ENCODE measurements around the gene MYO18A. TPM values are rescaled to one million over a fixed set of nuclear protein-coding genes. Genes with fewer than 3 reads are reported as not detected.
A peak's percentile ranks its signal among the peaks of the same experiment; 100 is the strongest.
"Not testable (repeated sequence)": the region's sequence is repeated elsewhere in the genome, so short reads cannot be mapped to it uniquely, and the experiment has no call there.

MYO18A gene
- total RNA-seq, 4 donors from 2014 or later, result 71.6 to 125 (median 104) TPM

DNA sequence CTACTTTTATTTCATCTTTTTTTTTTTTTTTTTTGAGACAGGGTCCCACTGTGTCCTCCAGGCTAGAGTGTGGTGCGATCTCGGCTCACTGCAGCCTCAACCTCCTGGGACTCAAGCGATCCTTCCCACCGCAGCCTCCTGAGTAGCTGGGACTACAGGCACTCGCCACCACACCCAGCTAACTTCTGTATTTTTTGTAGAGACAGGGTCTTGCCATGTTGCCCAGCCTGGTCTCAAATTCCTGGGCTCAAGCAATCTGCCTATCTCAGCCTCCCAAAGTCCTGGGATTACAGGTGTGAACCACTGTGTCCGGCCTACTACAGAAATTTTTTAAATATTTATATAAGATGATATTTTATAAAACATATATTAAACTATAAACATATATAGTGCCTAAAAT lies 4.8 kb downstream of the MYO18A start:
- H3K9me3 ChIP-seq, result no peaks in the 10 kb centered on the region
- peak overlapping the region in 1 of 4 donors; percentile 93 for H3K27ac ChIP-seq
- peaks cover 0 to 11% (median 0%) of the 10 kb centered on the region in 3 donors for H3K36me3 ChIP-seq
- DNase-seq (ENCODE audit: low spot score in 2 of 2), result no peak
- no peak for TF ChIP-seq POLR2A (IDR thresholded peaks at IDR 0.05)
- TF ChIP-seq, protein P1, sequence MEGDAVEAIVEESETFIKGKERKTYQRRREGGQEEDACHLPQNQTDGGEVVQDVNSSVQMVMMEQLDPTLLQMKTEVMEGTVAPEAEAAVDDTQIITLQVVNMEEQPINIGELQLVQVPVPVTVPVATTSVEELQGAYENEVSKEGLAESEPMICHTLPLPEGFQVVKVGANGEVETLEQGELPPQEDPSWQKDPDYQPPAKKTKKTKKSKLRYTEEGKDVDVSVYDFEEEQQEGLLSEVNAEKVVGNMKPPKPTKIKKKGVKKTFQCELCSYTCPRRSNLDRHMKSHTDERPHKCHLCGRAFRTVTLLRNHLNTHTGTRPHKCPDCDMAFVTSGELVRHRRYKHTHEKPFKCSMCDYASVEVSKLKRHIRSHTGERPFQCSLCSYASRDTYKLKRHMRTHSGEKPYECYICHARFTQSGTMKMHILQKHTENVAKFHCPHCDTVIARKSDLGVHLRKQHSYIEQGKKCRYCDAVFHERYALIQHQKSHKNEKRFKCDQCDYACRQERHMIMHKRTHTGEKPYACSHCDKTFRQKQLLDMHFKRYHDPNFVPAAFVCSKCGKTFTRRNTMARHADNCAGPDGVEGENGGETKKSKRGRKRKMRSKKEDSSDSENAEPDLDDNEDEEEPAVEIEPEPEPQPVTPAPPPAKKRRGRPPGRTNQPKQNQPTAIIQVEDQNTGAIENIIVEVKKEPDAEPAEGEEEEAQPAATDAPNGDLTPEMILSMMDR (IDR thresholded peaks at IDR 0.05), result no peak
- no peak for TF ChIP-seq EP300 (IDR thresholded peaks at IDR 0.05)
- H3K4me3 ChIP-seq, result no peak overlapping the region
- peaks cover 0 to 45% (median 22%) of the 10 kb centered on the region in 4 donors for H3K4me1 ChIP-seq
- H3K27me3 ChIP-seq, result no peaks in the 10 kb centered on the region
- 90 to 96% methylated on average over 6 of the region's 6 CpGs for WGBS, 2 donors

DNA sequence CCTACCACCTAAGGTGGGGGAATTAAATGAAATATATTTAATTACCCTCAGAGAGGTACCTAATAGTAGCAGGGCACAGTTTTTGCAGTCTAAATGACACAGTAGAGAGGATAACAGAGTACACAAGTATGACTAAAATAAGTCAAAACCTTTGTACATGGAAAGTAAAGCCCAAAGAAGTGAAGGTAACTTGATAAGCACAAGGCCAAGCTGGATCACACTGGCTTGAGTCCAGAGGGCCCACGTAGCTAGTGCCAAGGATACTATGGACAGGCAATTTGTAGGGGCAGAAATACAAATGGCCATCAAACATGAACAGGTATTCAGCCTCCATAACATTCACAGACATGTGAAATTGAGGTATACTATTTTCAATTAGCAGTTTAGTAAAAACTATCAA lies 7.6 kb downstream of the MYO18A start:
- Histone ChIP-seq H3K27me3 (no peaks in the 10 kb centered on the region), H3K9me3 (no peaks in the 10 kb centered on the region), H3K27ac (no peak overlapping the region), H3K36me3 (peaks cover 0 to 16% (median 0%) of the 10 kb centered on the region in 3 donors), H3K4me3 (no peak overlapping the region), H3K4me1 (peaks cover 0 to 34% (median 14%) of the 10 kb centered on the region in 4 donors)
- DNase-seq (ENCODE audit: low spot score in 2 of 2), result no peak
- no peak for TF ChIP-seq EP300 (IDR thresholded peaks at IDR 0.05)
- WGBS, 2 donors, result 78 to 88% methylated on average over 1 of the region's 1 CpG

DNA sequence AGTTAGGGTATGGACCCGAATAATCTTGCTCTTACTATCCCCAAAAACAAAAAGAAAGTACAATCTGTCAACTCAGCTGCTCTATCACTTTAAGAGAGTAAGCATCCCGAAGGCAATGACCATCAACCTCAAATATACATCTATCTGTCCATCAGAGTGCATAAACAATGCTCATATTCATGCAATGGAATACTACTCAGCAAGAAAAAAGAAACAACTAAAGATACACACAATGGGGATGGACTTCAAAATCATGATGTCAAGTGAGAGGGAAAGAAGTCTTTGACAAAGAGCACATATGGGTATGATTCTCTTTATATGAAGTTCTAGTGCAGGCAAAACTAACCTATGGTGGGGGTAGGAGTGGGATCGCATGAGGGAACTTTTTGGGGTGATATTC lies 9.5 kb downstream of the MYO18A start:
- DNase-seq (ENCODE audit: low spot score in 2 of 2), result no peak
- 86 to 92% methylated on average over 3 of the region's 3 CpGs for WGBS, 2 donors
- no peaks in the 10 kb centered on the region for H3K27me3 ChIP-seq

DNA sequence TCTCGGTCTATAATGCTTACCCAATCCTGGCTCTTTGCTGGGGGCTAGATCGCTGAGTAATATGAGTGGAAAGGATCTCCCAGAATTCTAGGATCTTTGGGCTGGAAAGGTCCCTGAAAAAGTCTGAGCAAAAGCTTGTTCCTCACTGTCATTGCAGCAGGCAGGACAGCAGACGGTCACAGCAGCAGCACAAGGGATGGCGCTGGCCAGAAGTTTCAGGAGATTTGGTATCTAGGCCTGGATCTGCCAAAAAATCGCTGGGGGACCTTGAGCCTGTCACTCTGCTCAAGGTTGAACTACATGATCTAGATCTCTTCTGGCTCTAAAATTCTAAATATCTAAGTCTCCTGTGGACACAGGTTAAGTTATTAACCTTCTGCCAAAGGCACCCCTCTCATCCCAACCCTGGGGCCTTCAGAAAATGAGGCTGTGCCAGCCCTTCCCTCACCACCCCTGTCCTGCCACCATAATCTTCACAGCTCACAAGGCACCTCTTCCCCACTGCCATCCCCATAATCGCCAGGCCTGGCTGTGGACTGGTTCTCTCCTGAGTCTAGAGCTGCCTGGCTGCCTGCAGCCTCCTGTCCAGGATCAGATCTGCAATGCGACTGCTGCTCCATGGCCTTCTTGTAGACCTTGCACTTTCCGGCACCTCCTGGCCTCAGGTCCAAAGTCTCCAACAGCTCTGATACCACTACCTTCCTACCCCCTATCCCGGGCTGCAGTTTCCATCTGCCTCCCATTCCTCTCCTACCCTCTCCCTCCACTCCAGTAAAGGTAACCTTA lies 10.2 kb downstream of the MYO18A start:
- TF ChIP-seq, protein P1 (IDR thresholded peaks at IDR 0.05), result no peak
- no peak for TF ChIP-seq POLR2A (IDR thresholded peaks at IDR 0.05)
- DNase-seq (ENCODE audit: low spot score in 2 of 2), result no peak
- WGBS, 2 donors, result 95 to 97% methylated on average over 9 of the region's 9 CpGs

More for the DNA sequence above, 9.5 kb downstream of the MYO18A start:
- H3K9me3 ChIP-seq, result no peaks in the 10 kb centered on the region
- H3K4me3 ChIP-seq, result no peak overlapping the region
- no peak overlapping the region for H3K27ac ChIP-seq
- H3K4me1 ChIP-seq, result peaks cover 0 to 25% (median 2%) of the 10 kb centered on the region in 4 donors
- peaks cover 0 to 30% (median 4%) of the 10 kb centered on the region in 3 donors for H3K36me3 ChIP-seq
- TF ChIP-seq, protein P1 (IDR thresholded peaks at IDR 0.05), result no peak
- TF ChIP-seq POLR2A (IDR thresholded peaks at IDR 0.05) (no peak), EP300 (IDR thresholded peaks at IDR 0.05) (no peak)

DNA sequence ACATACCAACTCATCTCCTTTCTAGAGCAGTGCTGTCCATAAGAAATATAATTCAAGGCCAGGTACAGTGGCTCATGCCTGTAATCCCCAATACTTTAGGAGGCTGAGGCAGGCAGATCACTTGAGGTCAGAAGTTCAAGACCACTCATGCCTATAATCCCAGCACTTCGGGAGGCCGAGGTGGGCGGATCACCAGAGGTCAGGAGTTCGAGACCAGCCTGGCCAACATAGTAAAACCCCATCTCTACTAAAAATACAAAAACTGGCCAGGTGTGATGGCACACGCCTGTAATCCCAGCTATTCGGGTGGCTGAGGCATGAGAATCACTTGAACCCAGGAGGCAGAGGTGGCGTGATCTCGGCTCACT lies 11.5 kb downstream of the MYO18A start:
- H3K4me1 ChIP-seq, result peaks cover 0 to 36% (median 2%) of the 10 kb centered on the region in 4 donors
- H3K36me3 ChIP-seq, result peaks cover 0 to 38% (median 5%) of the 10 kb centered on the region in 3 donors
- WGBS, 2 donors, result 81 to 87% methylated on average over 8 of the region's 8 CpGs
- not testable (repeated sequence) for H3K27me3 ChIP-seq; DNase-seq (ENCODE audit: low spot score in 2 of 2); H3K4me3 ChIP-seq; H3K9me3 ChIP-seq
- peak overlapping the region in 1 of 4 donors; percentile 34 for H3K27ac ChIP-seq

More for the DNA sequence above, 10.2 kb downstream of the MYO18A start:
- Histone ChIP-seq H3K27ac (no peak overlapping the region), H3K4me3 (no peak overlapping the region), H3K4me1 (peaks cover 0 to 23% (median 2%) of the 10 kb centered on the region in 4 donors), H3K27me3 (no peaks in the 10 kb centered on the region), H3K36me3 (peaks cover 0 to 37% (median 5%) of the 10 kb centered on the region in 3 donors), H3K9me3 (no peaks in the 10 kb centered on the region)

DNA sequence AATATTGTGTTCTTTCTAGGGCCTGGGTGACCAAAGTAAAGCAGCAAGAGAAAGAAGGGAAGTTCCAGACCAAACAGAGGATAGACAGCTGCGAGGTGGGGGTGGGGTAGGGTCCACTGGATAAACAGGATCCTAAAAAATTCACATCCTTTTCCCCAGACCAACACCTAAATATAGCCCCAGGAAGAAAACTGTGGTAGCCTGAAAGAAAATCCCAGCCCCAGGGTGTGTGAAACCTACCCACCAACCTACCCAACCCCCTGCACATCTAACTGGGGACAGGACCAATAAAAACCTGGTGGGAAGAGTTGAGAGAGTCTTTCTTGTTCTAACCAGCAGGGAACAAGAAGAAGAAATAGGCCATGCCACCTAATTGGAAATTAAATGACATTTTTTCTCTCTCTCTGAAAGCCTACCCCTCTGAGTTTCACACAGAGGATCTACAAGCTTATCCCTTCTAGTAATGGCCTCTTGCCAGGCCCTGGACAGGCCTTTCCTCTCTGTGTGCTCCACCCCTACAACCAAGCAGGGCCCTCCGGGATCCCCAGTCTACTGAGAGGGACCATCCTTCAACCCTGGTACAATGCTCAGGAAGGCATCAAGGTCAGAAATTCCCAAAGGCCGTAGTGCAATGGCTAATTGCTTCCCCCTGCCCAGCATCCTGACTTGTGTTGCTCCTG lies 12.0 kb downstream of the MYO18A start:
- no peak overlapping the region for H3K4me3 ChIP-seq
- DNase-seq (ENCODE audit: low spot score in 2 of 2), result no peak
- no peaks in the 10 kb centered on the region for H3K9me3 ChIP-seq
- TF ChIP-seq, protein P1 (IDR thresholded peaks at IDR 0.05), result no peak
- TF ChIP-seq POLR2A (IDR thresholded peaks at IDR 0.05), result no peak
- no peak for TF ChIP-seq EP300 (IDR thresholded peaks at IDR 0.05)
- WGBS, 2 donors, result 50 to 64% methylated on average over 3 of the region's 3 CpGs
- H3K27ac ChIP-seq, result peak overlapping the region in 2 of 4 donors; percentile 8 to 34
- peaks cover 0 to 41% (median 5%) of the 10 kb centered on the region in 4 donors for H3K4me1 ChIP-seq
- H3K36me3 ChIP-seq, result peaks cover 0 to 33% (median 5%) of the 10 kb centered on the region in 3 donors
- no peaks in the 10 kb centered on the region for H3K27me3 ChIP-seq

Measured in tibial nerve (tissue), 4 donors.